ENCODE data around the gene BCAS1.

BCAS1 gene

DNA sequence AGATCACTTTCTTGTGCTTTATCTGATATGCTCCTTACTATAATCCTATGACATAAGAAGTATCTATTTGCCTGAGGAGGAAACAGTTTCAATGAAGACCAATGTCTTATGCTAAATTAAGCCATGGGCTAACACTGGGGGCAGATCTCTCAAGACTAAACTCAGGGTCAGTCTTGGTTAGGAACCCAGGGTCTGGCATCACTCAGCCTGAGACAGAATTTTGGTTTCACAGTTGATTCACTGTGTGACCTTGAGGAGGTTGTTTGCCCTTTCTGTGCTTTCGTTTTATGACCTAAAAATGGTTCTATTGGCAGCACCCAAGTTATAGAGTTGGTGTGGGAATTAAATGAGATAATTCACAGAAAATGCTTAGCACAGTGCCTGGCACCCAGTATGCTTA, 4.9 kb upstream of the BCAS1 start:
- DNase-seq = no peak

DNA sequence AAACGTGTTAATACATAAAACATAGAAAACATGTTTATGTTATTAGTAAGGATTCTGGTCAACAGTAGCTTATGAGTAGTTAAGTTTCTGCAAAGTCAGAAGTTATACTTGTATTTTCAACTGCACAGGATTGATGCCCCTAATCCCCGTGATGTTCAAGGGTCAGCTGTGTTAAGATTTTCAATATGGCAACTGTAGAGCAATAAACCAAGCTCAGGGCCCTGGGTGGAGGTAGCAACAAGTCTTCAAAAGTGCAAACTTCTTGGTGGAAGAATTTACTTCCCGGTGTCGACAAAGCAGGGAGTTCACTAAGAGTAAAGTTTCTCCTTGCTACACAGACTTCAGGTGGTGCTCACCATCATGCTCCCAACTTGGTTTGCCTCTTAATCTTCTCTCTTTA, 4.1 kb upstream of the BCAS1 start:
- DNase-seq = no peak

GRCh38 chr20:54073288-54073687, 2.9 kb upstream of the BCAS1 start:
- DNase-seq = no peak

GRCh38 chr20:54069501-54069971, 858 bp downstream of the BCAS1 start:
- DNase-seq = no peak

DNA sequence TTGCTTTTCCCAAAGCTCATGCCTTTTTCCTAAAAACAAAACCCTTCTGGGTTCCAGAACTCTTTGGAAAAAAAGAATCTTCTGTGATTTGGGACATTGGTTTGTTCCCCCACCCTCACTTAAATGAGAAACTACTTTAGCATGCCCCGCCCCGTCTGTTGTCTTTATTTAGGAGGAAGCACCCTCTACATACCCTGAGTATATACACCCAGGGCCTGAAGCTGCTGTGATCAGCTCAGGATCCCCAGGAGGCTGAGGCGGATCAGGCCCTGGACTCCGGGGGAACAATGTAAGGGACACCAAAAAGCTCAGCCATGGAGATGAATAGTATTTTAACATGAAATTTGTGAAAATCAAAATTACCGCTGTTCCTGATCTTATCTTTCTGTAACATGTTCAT, 1.4 kb downstream of the BCAS1 start:
- no peak for DNase-seq

- DNase-seq = no peak
These were observed 1.9 kb downstream of the BCAS1 start for GRCh38 chr20:54068495-54068894.

DNA sequence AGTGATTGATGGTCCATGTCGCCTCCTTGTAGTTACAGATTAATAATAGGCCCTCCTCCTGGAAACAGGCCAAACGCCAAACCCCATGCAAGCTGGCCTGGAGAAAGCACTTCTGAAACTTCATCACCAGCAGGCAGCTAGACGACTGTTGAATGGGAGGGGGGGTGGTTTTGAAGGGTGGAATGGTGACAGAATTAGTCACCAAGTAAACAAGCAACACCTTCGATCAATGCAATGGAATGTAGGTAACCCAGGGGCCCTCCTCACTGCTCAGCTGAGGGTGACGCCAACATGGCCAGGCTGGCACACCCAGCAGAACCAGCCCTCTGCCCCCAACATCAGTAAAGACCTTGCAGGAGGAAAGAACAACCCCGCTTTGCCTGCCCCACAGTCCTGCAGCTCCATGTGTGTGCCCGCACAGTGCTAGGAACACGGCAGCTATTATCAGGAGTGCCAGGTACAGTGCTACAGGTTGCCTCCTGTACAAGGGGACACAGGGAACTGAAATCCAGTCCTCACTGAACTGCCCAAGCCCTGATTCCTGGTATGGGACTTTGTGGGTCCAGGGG, 2.7 kb downstream of the BCAS1 start:
- no peak for DNase-seq

DNA sequence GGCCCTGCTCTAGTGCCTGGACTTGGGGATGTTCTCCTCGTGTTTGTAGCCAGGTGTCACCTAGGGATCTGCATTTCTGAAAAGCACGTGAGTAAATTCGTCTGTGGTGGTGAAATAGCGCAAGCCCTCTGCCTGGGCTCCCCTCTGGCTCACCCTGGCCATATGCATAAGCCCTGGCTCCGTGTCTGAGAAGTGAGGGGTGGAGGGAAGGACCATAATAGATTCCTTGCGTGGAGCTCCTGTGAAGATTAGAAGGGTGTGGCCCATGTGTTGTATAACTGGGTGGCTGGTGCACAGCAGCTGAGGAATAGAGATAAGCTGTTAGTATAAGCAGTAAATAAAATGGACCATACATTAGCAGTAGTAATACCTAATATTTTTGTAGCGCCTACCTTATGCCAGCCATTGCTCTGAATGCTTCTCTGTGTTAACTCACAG, 4.8 kb downstream of the BCAS1 start:
- no peak for DNase-seq

DNA sequence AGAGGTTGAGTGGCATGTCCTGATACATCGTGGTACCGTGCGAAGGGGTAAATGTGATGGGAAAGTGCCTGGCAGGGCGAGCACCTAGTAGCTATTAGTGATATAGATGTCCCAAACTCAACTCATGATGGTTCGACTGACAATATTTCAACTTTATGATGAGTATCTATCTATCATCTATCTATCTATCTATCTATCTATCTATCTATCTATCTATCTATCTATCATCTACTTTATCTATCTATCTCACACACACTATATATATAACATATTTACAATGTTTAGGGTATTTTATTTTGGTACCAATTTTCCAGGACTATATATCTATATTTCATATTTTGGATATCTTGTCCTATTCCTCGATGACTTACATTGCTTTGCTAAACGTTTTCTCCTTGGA, 5.5 kb downstream of the BCAS1 start:
- no peak for DNase-seq

DNA sequence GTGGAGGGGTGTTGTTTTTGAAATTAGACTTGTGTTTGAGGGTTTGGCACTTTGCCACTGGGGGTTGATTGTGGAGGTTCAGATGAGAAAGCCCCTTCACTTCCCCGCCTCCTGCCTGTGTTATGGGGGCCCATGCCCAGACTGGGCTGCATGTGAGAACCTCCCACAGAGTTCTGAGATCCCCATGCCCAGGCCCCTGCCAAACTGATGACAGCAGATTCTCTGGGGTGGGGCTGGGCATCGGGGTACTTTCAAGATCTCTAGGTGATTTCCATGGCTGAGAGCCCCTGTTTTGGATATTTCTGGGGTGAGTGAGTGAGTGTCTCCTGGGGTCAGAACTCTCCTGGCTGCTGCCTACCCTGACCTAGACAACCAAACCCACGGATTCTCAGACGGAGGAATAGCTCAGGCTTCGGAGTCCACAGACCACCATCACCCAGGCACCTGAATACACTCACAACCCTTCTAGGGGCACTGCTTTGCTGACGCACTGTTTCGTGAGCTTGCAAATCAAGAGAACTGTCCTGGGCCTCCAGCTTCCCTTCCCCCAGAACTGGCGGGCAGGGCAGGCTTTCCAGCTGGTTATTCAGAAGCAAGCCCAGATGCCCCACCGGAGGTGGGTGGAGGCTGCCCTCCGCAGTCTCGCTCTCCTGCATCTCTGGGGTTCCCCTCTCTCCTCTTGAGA, 6.3 kb downstream of the BCAS1 start:
- no peak for DNase-seq

DNA sequence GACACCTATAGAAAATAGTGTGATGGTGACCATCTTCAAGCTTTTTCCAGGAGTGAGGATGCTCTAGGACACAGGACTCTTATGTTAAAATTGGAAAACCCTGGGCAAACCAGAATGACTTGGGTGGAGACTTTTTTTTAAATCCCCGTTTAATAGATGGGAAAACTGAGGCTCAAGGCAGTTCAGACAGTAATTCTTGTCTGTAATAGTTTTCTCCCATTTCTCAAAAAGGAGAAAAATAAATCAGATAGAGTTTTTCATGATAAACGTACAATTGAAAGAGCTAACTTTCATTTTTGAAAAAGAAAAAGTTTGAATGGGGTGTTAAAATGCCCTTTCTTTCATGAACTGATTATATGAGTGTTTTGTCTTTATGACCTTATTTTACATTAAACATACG, 6.8 kb downstream of the BCAS1 start:
- DNase-seq = no peak

DNA sequence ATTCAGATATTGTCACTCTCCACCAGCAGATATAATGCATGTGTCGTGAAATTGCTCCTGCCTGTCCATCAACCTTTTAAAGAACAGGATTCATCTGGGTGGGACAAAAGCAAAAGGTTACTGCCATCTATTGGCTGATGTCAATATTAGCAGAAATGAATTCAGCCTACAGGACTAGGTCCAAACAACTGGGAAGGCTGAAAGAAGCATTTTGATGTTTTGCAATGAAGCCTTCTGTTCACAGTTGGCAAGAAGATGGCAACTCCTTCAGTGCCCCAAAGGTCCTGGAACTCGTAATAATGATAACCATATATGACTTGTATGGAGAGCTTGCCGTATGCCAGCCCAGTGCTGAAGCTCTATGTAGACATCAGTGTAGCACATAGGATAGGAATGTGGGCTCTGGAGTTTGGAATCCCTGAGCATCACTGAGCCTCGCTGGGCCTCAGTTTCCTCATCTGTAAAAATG, 7.5 kb downstream of the BCAS1 start:
- DNase-seq = peak in 1 of 2 experiments; percentile 38

- DNase-seq = no peak
These were observed 9.1 kb downstream of the BCAS1 start for GRCh38 chr20:54061101-54061881.

DNA sequence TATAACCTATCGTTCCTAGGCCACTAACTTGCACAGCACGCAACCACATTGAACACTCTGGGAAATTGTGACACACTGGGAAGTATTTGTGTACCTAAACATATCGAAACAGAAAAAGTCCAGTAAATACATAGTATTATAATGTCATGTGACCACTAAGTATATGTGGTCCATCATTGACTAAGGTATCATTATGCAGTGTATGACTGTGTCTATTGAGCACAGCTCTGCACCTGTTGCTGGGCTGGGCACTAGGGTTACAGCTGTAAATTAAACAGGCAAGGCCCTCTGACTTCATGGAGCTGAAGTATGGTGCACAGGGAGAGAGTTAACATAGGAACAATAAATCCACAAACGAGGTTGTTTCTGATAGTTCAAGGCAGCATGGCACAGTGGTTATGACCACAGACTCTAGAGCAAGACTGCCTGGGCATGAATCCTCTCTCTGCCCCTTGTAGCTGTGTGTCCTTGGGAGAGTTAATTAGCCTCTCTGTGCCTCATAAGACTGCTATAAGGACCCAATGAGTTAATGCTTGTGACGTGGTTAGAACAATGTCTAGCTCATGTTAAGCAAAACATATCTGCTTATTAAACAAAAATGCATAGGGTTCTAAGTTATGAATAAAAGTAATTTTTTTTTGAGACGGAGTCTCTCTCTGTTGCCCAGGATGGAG, 10.6 kb downstream of the BCAS1 start:
- no peak for DNase-seq

- no peak for DNase-seq
These were observed 11.8 kb downstream of the BCAS1 start for GRCh38 chr20:54058420-54059139.

DNA sequence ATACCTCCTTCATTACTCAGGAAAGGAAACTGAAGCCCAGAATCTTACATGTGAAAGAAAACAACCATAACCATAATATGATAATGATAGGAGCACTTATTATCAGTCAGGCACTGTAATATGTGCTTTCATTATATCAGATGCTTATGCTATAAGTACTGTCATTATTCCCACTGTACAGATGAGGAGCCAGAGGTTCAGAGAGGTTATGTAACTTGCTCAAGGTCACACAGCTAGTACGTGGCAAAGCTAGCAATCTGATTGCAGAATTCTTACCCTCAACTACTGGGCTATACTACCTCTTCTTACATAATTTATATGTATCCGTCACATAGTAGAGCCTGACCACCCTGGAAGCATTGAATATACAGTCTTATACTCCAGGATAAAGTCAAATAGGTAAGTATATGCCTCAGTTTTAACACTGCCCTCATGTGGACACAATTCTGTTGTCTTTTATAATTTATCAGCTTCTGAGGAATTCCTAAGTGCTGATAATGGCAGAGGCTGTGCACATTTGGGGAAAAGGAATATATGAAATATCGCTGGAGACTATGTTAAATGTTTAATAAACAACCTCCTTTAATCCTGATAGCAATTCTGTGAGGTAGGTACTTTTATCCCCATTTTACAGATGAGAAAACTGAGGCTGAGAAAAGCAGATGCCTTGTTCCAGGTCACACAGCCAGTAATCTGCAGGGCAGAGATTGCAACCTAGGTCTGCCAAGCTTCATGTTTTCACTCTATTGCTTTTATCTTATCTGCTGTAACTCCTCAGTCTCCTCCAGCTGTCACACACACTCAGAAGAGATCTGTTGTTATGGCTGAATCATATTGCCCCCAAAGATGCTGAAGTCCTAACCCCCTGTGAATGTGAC, 13.4 kb downstream of the BCAS1 start:
- no peak for DNase-seq

DNA sequence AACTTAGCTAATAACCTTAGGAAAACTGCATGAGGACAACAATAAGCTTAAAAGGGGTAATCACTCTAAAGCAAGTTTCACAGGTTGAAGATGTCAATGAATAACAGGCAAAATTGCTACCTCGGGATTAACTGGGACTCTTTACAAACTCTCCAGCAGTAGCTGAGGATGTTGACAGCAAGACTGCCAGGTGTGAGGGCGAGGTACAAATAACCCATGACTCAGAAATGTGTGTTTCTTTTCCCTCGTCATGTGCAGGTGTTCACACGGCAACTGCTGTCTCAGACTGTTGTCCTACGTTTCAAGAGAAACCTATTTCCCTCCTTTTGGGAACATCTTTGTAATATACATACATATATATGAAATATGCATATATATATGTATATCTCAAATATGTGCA, 15.9 kb downstream of the BCAS1 start:
- DNase-seq = no peak

DNA sequence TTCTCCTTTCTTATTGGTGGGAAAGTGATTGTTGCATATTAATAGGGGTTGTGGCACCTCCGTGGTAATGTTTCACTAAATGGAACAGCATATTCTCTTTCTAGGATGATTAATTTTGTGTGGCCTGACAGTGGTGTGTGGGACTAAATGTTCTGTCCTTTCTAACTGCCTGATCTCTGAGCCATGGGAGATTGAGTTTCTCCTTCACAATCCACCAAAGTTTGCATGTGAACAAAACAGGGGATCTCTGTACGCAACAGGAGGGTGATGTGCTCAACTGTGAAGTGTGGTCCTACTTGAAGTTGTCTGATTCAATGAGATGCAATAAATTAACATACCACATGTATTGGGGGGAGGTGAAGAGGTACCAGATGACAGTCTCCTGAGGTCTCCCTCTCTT, 19.3 kb downstream of the BCAS1 start:
- no peak for DNase-seq

- no peak for DNase-seq
These were observed 21.4 kb downstream of the BCAS1 start for GRCh38 chr20:54048891-54049545.

- DNase-seq = no peak
These were observed 21.9 kb downstream of the BCAS1 start for GRCh38 chr20:54048481-54048880.

DNA sequence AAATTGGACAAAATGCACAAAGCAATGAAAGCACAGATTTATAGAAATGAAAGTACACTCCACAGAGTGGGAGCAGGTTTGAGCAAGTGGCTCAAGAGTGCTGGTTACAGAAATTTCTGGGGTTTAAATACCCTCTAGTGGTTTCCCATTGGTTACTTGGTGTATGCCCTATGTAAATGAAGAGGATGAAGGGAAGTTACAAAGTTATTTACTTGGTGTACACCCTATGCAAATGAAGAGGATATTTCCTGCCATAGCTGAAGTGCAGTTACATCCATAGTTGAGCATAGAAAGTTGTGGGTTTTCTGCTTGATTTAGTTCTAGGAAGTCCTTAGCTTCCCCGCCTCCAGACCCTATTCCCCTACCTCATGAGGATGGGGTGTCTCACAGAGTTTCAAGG, 22.7 kb downstream of the BCAS1 start:
- DNase-seq = no peak
